Measurements from ENCODE around the gene SGCD. TPM values are rescaled to one million over a fixed set of nuclear protein-coding genes. Genes with fewer than 3 reads are reported as not detected.

The SGCD gene
- total RNA-seq, 1 experiment from 2014 or later: not detected

GRCh38 chr5:156394642-156395305 is 67.8 kb downstream of the SGCD start:
- Histone ChIP-seq H3K4me3 (ENCODE audit: low read depth in 2 of 2, low read length in 2 of 2) (no peak overlapping the region), H3K27me3 (ENCODE audit: control insufficient read depth, insufficient read depth, low read length) (no peaks in the 10 kb centered on the region), H3K9me3 (ENCODE audit: control insufficient read depth, insufficient read depth, low read depth, low read length) (no peaks in the 10 kb centered on the region), H3K27ac (ENCODE audit: low read length) (no peak overlapping the region), H3K4me1 (ENCODE audit: control insufficient read depth, insufficient read depth, low read length) (no peaks in the 10 kb centered on the region), H3K36me3 (ENCODE audit: control insufficient read depth, insufficient read depth, low read length) (no peaks in the 10 kb centered on the region)
- DNase-seq (ENCODE audit: low read depth, low spot score) (no peak), ATAC-seq (no peak)
- intact Hi-C loops (cut with micrococcal nuclease; ENCODE audit: unreplicated experiment): no loop called here
- BruUV-seq (replicated peaks): no TSS peak
- ChIA-PET CTCF (no interaction called here), POLR2A (no interaction called here)
- in situ Hi-C loops (cut with HindIII; ENCODE audit: low pct_unique_long_range_greater_than_20kb, low sequenced_read_pairs): no loop called here
- TF ChIP-seq REST (IDR thresholded peaks at IDR 0.05; ENCODE audit: insufficient read depth in 1 of 2, low read depth in 2 of 2, low read length in 1 of 2) (no peak), CTCF (IDR thresholded peaks at IDR 0.05) (no peak), POLR2AphosphoS5 (IDR thresholded peaks at IDR 0.05; ENCODE audit: low read depth, low read length) (no peak), SIN3A (IDR thresholded peaks at IDR 0.05; ENCODE audit: borderline replicate concordance, insufficient read depth, low read depth, low read length) (no peak), TCF7L2 (IDR thresholded peaks at IDR 0.05; ENCODE audit: low read depth, low read length) (no peak)

- in situ Hi-C loops (cut with HindIII; ENCODE audit: low pct_unique_long_range_greater_than_20kb, low sequenced_read_pairs): no loop called here
Measured at GRCh38 chr5:156395306-156395675, 68.3 kb downstream of the SGCD start.

More at GRCh38 chr5:156395306-156395675, 68.3 kb downstream of the SGCD start:
- H3K4me1 ChIP-seq (ENCODE audit: control insufficient read depth, insufficient read depth, low read length): no peaks in the 10 kb centered on the region
- H3K36me3 ChIP-seq (ENCODE audit: control insufficient read depth, insufficient read depth, low read length): no peaks in the 10 kb centered on the region
- H3K27ac ChIP-seq (ENCODE audit: low read length): no peak overlapping the region
- intact Hi-C loops (cut with micrococcal nuclease; ENCODE audit: unreplicated experiment): no loop called here
- ATAC-seq: no peak
- H3K4me3 ChIP-seq (ENCODE audit: low read depth in 2 of 2, low read length in 2 of 2): no peak overlapping the region
- CTCF ChIA-PET: no interaction called here
- H3K9me3 ChIP-seq (ENCODE audit: control insufficient read depth, insufficient read depth, low read depth, low read length): no peaks in the 10 kb centered on the region
- POLR2A ChIA-PET: no interaction called here
- DNase-seq (ENCODE audit: low read depth, low spot score): no peak
- H3K27me3 ChIP-seq (ENCODE audit: control insufficient read depth, insufficient read depth, low read length): no peaks in the 10 kb centered on the region
- BruUV-seq (replicated peaks): no TSS peak
- TF ChIP-seq CTCF (IDR thresholded peaks at IDR 0.05) (no peak), TCF7L2 (IDR thresholded peaks at IDR 0.05; ENCODE audit: low read depth, low read length) (no peak), REST (IDR thresholded peaks at IDR 0.05; ENCODE audit: insufficient read depth in 1 of 2, low read depth in 2 of 2, low read length in 1 of 2) (no peak), POLR2AphosphoS5 (IDR thresholded peaks at IDR 0.05; ENCODE audit: low read depth, low read length) (no peak), SIN3A (IDR thresholded peaks at IDR 0.05; ENCODE audit: borderline replicate concordance, insufficient read depth, low read depth, low read length) (no peak)

Measured in Panc1 (cell line).